Heart right ventricle (tissue), 16 donors: ENCODE measurements around the gene CARMIL1. TPM values are rescaled to one million over a fixed set of nuclear protein-coding genes. Genes with fewer than 3 reads are reported as not detected.

ENCODE experiments used
- ATAC-seq, 8 donors: fragments of 200-7000 bp; cut with Tn5 transposase; one replicate each; pipeline ENCODE4 v1.9.1; 2020; ENCODE audit warnings: mild to moderate bottlenecking in 8 of 8, moderate library complexity in 8 of 8, moderate number of reproducible peaks in 1 of 8
- DNase-seq, 2 donors: peaks; one replicate each; pipeline ENCODE4 v3.0.0-alpha.2; 2020
- H3K27ac ChIP-seq, 10 donors: fragments of 200-600 bp; sonication (generic) in 2 of 10; one replicate each; pipeline versions ENCODE4 v1.5.0 to v1.8.0; 2020 to 2022; ENCODE audit warnings: mild to moderate bottlenecking in 3 of 10
- H3K27me3 ChIP-seq, 7 donors: fragments of 200-600 bp; one replicate each; pipeline ENCODE4 v1.8.0; 2021 to 2022; ENCODE audit warnings: mild to moderate bottlenecking in 2 of 7
- H3K36me3 ChIP-seq, 9 donors: fragments of 200-600 bp; sonication (generic) in 1 of 9; one replicate each; pipeline versions ENCODE4 v1.5.0 to v1.8.0; 2020 to 2022; ENCODE audit warnings: mild to moderate bottlenecking in 2 of 9
- H3K4me1 ChIP-seq, 9 donors: fragments of 200-600 bp; sonication (generic) in 1 of 9; one replicate each; pipeline versions ENCODE4 v1.5.0 to v1.8.0; 2020 to 2022; ENCODE audit warnings: mild to moderate bottlenecking in 4 of 9
- H3K4me3 ChIP-seq, 10 donors: fragments of 200-600 bp; sonication (generic) in 2 of 10; one replicate each; pipeline versions ENCODE4 v1.5.0 to v1.8.0; 2020 to 2022; ENCODE audit warnings: mild to moderate bottlenecking in 7 of 10, moderate library complexity in 2 of 10
- H3K9me3 ChIP-seq, 11 donors: fragments of 200-600 bp in 10 of 11; sonication (generic) in 2 of 11; one replicate each; pipeline versions ENCODE4 v1.5.0 to v1.8.0; 2013 to 2022; ENCODE audit warnings: mild to moderate bottlenecking in 2 of 11, control low read depth in 1 of 11, moderate library complexity in 1 of 11
- CTCF ChIP-seq, 9 donors: fragments of 200-600 bp; sonication (generic) in 2 of 9; IDR thresholded peaks; one replicate each; pipeline versions ENCODE4 v1.5.0 to v1.8.0; 2021 to 2022; ENCODE audit warnings: antibody characterized with exemption in 9 of 9, mild to moderate bottlenecking in 5 of 9, moderate library complexity in 1 of 9
- whole genome bisulfite sequencing, 2 donors: extraction: QIAGEN DNeasy Blood & Tissue Kit; methylation state at CpG; one replicate each; pipeline ENCODE4 v1.1.7; 2013; ENCODE audit warnings: inconsistent platforms in 1 of 2; 5-methylcytosine and 5-hydroxymethylcytosine counted together
- intact Hi-C, 10 donors: fragments of 100-400 bp; cut with DNase I; formaldehyde crosslinking; loops; one replicate each; pipeline versions ENCODE4 v1.11.1 to v1.14.2; 2022
- polyA plus RNA-seq, 2 donors: library from polyadenylated mRNA; stranded (reverse); fragments of 200-250 nt; gene quantifications; one replicate each; pipeline ENCODE4 v1.2.3, GENCODE V29; 2013
- total RNA-seq, 10 donors: library from RNA; stranded (reverse); fragmentation: NEBNext Ultra II Directional in 3 of 10; extraction: Animal tissue kit (Norgen Biotek cat#: 25700) in 3 of 10; gene quantifications; one replicate each; pipeline versions ENCODE4 v1.2.1 to v1.2.4, GENCODE V29; 2021 to 2023
- donor health status: Arrhythmogenic right ventricular cardiomyopathy.
- donor health status: ischemic (EF 13 %, LVEDD 7.1; RV severe dilation, severe dysfunction).
- donor health status: healthy with polysubstance abuse.
- donor health status: DM: no; HTN: yes; CAD: no.
- donor health status: DM: no; HTN: no; CAD: no.
- donor health status: ischemic (EF 25% LVEDD 6.9; RV normal size, moderate dysfunction).
- donor health status: ischemic (EF 25% LVEDD 5.7; RV mildly dilated, moderate dysfunction).
- donor health status: healthy.
- donor health status: DM: yes; HTN: yes; CAD: no.
- donor health status: Ischemic cardiomyopathy.
- donor health status: ischemic (EF 35%, LVEDD 5.7; RV mildly dilated, moderate dysfunction).
- donor health status: nonischemic (EF 11% LVEDD 7.7; RV severe dilation, severe dysfunction).
- donor health status: DM: yes; HTN: yes; CAD: no.
- donor health status: PGD.
- donor health status: ischemic (EF 29% LVEDD 5.4; RV normal size, mild dysfunction).
- donor health status: nonischemic (EF 23%, LVEDD 6.1; RV moderate dilation, normal function).

CARMIL1 gene
- total and polyA plus RNA-seq, 12 donors, result 1.2 to 10.3 (median 4.1) TPM

GRCh38 chr6:25415701-25416100, 136.5 kb downstream of the CARMIL1 start:
- H3K4me3 ChIP-seq, result no peak overlapping the region
- no peaks in the 10 kb centered on the region for H3K27me3 ChIP-seq
- WGBS, 2 donors, result 89 to 91% methylated on average over 4 of the region's 4 CpGs
- no peak overlapping the region for H3K27ac ChIP-seq
- H3K4me1 ChIP-seq, result peaks cover 0 to 46% (median 23%) of the 10 kb centered on the region in 9 donors
- no peak for ATAC-seq
- peaks cover 0 to 6% (median 0%) of the 10 kb centered on the region in 11 donors for H3K9me3 ChIP-seq
- no peak for DNase-seq
- peaks cover 0 to 11% (median 0%) of the 10 kb centered on the region in 9 donors for H3K36me3 ChIP-seq
- intact Hi-C loops, result no loop called here
- no peak for TF ChIP-seq CTCF (IDR thresholded peaks at IDR 0.05)

- H3K4me1 ChIP-seq, result peaks cover 0 to 46% (median 23%) of the 10 kb centered on the region in 9 donors
- ATAC-seq (no peak), DNase-seq (no peak)
- H3K27ac ChIP-seq, result no peak overlapping the region
- H3K4me3 ChIP-seq, result no peak overlapping the region
- no peaks in the 10 kb centered on the region for H3K27me3 ChIP-seq
- intact Hi-C loops, result no loop called here
- 80 to 84% methylated on average over 2 of the region's 2 CpGs for WGBS, 2 donors
- no peak for TF ChIP-seq CTCF (IDR thresholded peaks at IDR 0.05)
- peaks cover 0 to 11% (median 0%) of the 10 kb centered on the region in 9 donors for H3K36me3 ChIP-seq
- H3K9me3 ChIP-seq, result peaks cover 0 to 6% (median 0%) of the 10 kb centered on the region in 11 donors
These were observed 138.0 kb downstream of the CARMIL1 start for GRCh38 chr6:25417046-25417605.

- H3K9me3 ChIP-seq, result peaks cover 0 to 6% (median 0%) of the 10 kb centered on the region in 11 donors
- ATAC-seq, result peak in 1 of 8 donors; percentile 20
- DNase-seq, result no peak
- peaks cover 0 to 11% (median 0%) of the 10 kb centered on the region in 9 donors for H3K36me3 ChIP-seq
- peaks cover 0 to 32% (median 11%) of the 10 kb centered on the region in 9 donors for H3K4me1 ChIP-seq
- H3K4me3 ChIP-seq, result no peak overlapping the region
- no peaks in the 10 kb centered on the region for H3K27me3 ChIP-seq
- WGBS, 2 donors, result 62 to 67% methylated on average over 5 of the region's 5 CpGs
- H3K27ac ChIP-seq, result no peak overlapping the region
- intact Hi-C loops, result no loop called here
- no peak for TF ChIP-seq CTCF (IDR thresholded peaks at IDR 0.05)
These were observed 139.4 kb downstream of the CARMIL1 start for GRCh38 chr6:25418454-25419052.

- Histone ChIP-seq H3K4me1 (peaks cover 0 to 19% (median 5%) of the 10 kb centered on the region in 9 donors), H3K27ac (no peak overlapping the region), H3K27me3 (no peaks in the 10 kb centered on the region), H3K9me3 (peaks cover 0 to 6% (median 0%) of the 10 kb centered on the region in 11 donors), H3K36me3 (peaks cover 0 to 11% (median 0%) of the 10 kb centered on the region in 9 donors), H3K4me3 (no peak overlapping the region)
- WGBS, 2 donors, result 94 to 98% methylated on average over 5 of the region's 5 CpGs
- intact Hi-C loops, result no loop called here
- ATAC-seq (no peak), DNase-seq (no peak)
- no peak for TF ChIP-seq CTCF (IDR thresholded peaks at IDR 0.05)
These were observed 140.7 kb downstream of the CARMIL1 start for GRCh38 chr6:25419879-25420278.
